Measurements from ENCODE around the gene ARL8B.
"Not testable (repeated sequence)": the region's sequence is repeated elsewhere in the genome, so short reads cannot be mapped to it uniquely, and the experiment has no call there.

The ARL8B gene

GRCh38 chr3:5113726-5114125 lies 8.4 kb upstream of the ARL8B start:
- DNase-seq: not testable (repeated sequence)

- no peak for DNase-seq
Measured at GRCh38 chr3:5115506-5116162, 6.5 kb upstream of the ARL8B start.

GRCh38 chr3:5116538-5116937 lies 5.6 kb upstream of the ARL8B start:
- DNase-seq: no peak

GRCh38 chr3:5120446-5120845 lies 1.6 kb upstream of the ARL8B start:
- no peak for DNase-seq

- no peak for DNase-seq
Measured at GRCh38 chr3:5122741-5123706, 932 bp downstream of the ARL8B start.

GRCh38 chr3:5123937-5124336 lies 1.8 kb downstream of the ARL8B start:
- DNase-seq: no peak

- DNase-seq: no peak
Measured at GRCh38 chr3:5126586-5126985, 4.5 kb downstream of the ARL8B start.

GRCh38 chr3:5128849-5129248 lies 6.8 kb downstream of the ARL8B start:
- DNase-seq: no peak

GRCh38 chr3:5133239-5134018 lies 11.3 kb downstream of the ARL8B start:
- DNase-seq: no peak

GRCh38 chr3:5134019-5134391 lies 11.9 kb downstream of the ARL8B start:
- DNase-seq: no peak

GRCh38 chr3:5134499-5134898 lies 12.4 kb downstream of the ARL8B start:
- no peak for DNase-seq

- no peak for DNase-seq
Measured at GRCh38 chr3:5136211-5136918, 14.3 kb downstream of the ARL8B start.

GRCh38 chr3:5136919-5137429 lies 14.9 kb downstream of the ARL8B start:
- no peak for DNase-seq

- no peak for DNase-seq
Measured at GRCh38 chr3:5138214-5138981, 16.3 kb downstream of the ARL8B start.

GRCh38 chr3:5140230-5140621 lies 18.1 kb downstream of the ARL8B start:
- no peak for DNase-seq

GRCh38 chr3:5140839-5141238 lies 18.7 kb downstream of the ARL8B start:
- no peak for DNase-seq

- no peak for DNase-seq
Measured at GRCh38 chr3:5141760-5142159, 19.7 kb downstream of the ARL8B start.

- DNase-seq: no peak
Measured at GRCh38 chr3:5143464-5143863, 21.4 kb downstream of the ARL8B start.

- DNase-seq: no peak
Measured at GRCh38 chr3:5144316-5144994, 22.4 kb downstream of the ARL8B start.

GRCh38 chr3:5145120-5145519 lies 23.0 kb downstream of the ARL8B start:
- DNase-seq: no peak

GRCh38 chr3:5147152-5147551 lies 25.1 kb downstream of the ARL8B start:
- DNase-seq: not testable (repeated sequence)
